Peyer's patch (tissue), 4 donors: ENCODE measurements around the gene ZNRF3.

Experiments used
- POLR2A ChIP-seq, 2 donors: fragments of 450-650 bp; IDR thresholded peaks; one replicate each; pipeline ENCODE4 v1.5.1; 2017; ENCODE audit warnings: antibody characterized with exemption in 2 of 2, mild to moderate bottlenecking in 2 of 2, moderate library complexity in 2 of 2
- TF ChIP-seq, protein P1 (sequence below), 6 experiments: fragments of 450-650 bp in 4 of 6; fragments of 200-600 bp in 2 of 6; sonication (generic) in 1 of 6; IDR thresholded peaks; one replicate each; pipeline ENCODE4 v1.5.1; 2017 to 2019; ENCODE audit warnings: antibody characterized with exemption in 6 of 6, mild to moderate bottlenecking in 3 of 6, moderate library complexity in 1 of 6

DNA sequence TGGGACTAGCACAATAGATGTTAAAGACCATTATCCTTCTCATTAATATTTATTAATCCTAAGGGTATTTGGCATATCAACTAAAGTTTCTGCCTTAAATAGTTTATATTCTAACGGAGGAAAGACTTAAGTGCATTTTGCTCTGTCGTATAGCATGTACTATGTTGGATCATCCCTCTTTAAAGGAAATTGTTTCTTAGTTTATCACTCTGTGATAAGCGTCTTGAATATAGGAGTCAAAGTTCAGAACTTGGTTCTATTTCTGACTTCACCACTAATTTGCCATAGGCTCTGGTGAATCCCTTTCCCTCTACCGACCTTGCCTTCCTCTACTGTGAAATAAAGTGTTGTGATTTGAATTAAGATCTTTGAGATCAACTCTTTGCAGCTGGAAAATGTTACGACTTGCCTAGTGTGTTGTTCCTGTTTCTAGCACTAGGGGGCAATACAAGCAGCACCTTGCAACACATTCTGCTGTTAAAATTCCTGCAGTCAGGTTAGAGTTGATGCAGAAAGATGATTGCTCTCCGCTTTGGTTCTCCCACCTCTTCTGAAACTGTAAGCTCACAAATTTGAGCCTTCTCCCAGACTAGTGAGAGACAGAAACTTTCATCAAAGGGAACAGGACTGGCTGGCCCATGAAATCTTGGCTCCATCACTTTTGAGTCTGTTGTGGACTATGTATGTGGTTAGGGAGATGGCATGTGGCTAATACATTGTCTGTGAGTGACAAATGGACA is 27.8 kb upstream of the ZNRF3 start:
- TF ChIP-seq, protein P1, sequence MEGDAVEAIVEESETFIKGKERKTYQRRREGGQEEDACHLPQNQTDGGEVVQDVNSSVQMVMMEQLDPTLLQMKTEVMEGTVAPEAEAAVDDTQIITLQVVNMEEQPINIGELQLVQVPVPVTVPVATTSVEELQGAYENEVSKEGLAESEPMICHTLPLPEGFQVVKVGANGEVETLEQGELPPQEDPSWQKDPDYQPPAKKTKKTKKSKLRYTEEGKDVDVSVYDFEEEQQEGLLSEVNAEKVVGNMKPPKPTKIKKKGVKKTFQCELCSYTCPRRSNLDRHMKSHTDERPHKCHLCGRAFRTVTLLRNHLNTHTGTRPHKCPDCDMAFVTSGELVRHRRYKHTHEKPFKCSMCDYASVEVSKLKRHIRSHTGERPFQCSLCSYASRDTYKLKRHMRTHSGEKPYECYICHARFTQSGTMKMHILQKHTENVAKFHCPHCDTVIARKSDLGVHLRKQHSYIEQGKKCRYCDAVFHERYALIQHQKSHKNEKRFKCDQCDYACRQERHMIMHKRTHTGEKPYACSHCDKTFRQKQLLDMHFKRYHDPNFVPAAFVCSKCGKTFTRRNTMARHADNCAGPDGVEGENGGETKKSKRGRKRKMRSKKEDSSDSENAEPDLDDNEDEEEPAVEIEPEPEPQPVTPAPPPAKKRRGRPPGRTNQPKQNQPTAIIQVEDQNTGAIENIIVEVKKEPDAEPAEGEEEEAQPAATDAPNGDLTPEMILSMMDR (IDR thresholded peaks at IDR 0.05): peak; percentile 72 to 98 (median 91)
- TF ChIP-seq POLR2A (IDR thresholded peaks at IDR 0.05): no peak
